Liver (tissue), 9 donors: Measurements from ENCODE around the gene CNDP2. TPM values are rescaled to one million over a fixed set of nuclear protein-coding genes. Genes with fewer than 3 reads are reported as not detected.

Experiments
- DNase-seq: peaks from one replicate; pipeline ENCODE4 v3.0.0-alpha.2; 2017; ENCODE audit warnings: low spot score
- H3K27ac ChIP-seq, 2 donors: one replicate each; pipeline ENCODE4 v1.7.0; 2013; ENCODE audit warnings: inconsistent platforms in 2 of 2, low read length in 2 of 2, control low read depth in 1 of 2, low read depth in 1 of 2, mild to moderate bottlenecking in 1 of 2
- H3K27me3 ChIP-seq, 4 donors: one replicate each; pipeline versions ENCODE4 v1.6.1 to v1.7.0; 2013; ENCODE audit warnings: low read length in 3 of 4, inconsistent platforms in 1 of 4, mild to moderate bottlenecking in 1 of 4, moderate library complexity in 1 of 4; ENCODE audit not compliant: control insufficient read depth in 4 of 4, insufficient read depth in 4 of 4
- H3K36me3 ChIP-seq, 4 donors: one replicate each; pipeline versions ENCODE4 v1.6.1 to v1.7.0; 2013; ENCODE audit warnings: low read length in 3 of 4, mild to moderate bottlenecking in 3 of 4, low read depth in 1 of 4, moderate library complexity in 1 of 4; ENCODE audit not compliant: control insufficient read depth in 4 of 4, insufficient read depth in 3 of 4
- H3K4me1 ChIP-seq, 4 donors: one replicate each; pipeline versions ENCODE4 v1.6.1 to v1.7.0; 2013; ENCODE audit warnings: low read length in 3 of 4, mild to moderate bottlenecking in 3 of 4, moderate library complexity in 1 of 4; ENCODE audit not compliant: control insufficient read depth in 4 of 4, insufficient read depth in 4 of 4
- H3K4me3 ChIP-seq, 3 donors: one replicate each; pipeline versions ENCODE4 v1.6.1 to v1.7.0; 2013; ENCODE audit warnings: low read length in 3 of 3, control low read depth in 1 of 3, low read depth in 1 of 3, mild to moderate bottlenecking in 1 of 3
- H3K9ac ChIP-seq, 2 donors: one replicate each; pipeline ENCODE4 v1.7.0; 2013; ENCODE audit warnings: low read length in 2 of 2, mild to moderate bottlenecking in 2 of 2, moderate library complexity in 2 of 2, control low read depth in 1 of 2, low read depth in 1 of 2
- H3K9me3 ChIP-seq, 4 donors: one replicate each; pipeline versions ENCODE4 v1.6.1 to v1.7.0; 2013; ENCODE audit warnings: low read length in 3 of 4; ENCODE audit not compliant: control insufficient read depth in 4 of 4
- EGR1 ChIP-seq, 2 donors: IDR thresholded peaks; 2 replicates each; pipeline ENCODE4 v1.6.1; 2016 to 2018; ENCODE audit warnings: antibody characterized with exemption in 2 of 2, low read depth in 2 of 2
- FOXA2 ChIP-seq: IDR thresholded peaks from 2 replicates; pipeline ENCODE4 v1.6.1; 2016; ENCODE audit warnings: antibody characterized with exemption
- GABPA ChIP-seq, 2 donors: IDR thresholded peaks in 1 of 2; conservative IDR thresholded peaks in 1 of 2; 2 replicates each; pipeline ENCODE4 v1.6.1; 2016; ENCODE audit warnings: antibody characterized with exemption in 2 of 2, mild to moderate bottlenecking in 1 of 2, moderate library complexity in 1 of 2
- HNF4A ChIP-seq, 2 donors: conservative IDR thresholded peaks; 2 replicates each; pipeline ENCODE4 v1.6.1; 2016; ENCODE audit warnings: antibody characterized with exemption in 2 of 2, mild to moderate bottlenecking in 2 of 2
- HNF4G ChIP-seq: IDR thresholded peaks from 2 replicates; pipeline ENCODE4 v1.6.1; 2016; ENCODE audit warnings: antibody characterized with exemption
- JUND ChIP-seq, 2 donors: IDR thresholded peaks; 2 replicates each; pipeline ENCODE4 v1.6.1; 2016; ENCODE audit warnings: antibody characterized with exemption in 2 of 2
- NR2F2 ChIP-seq: IDR thresholded peaks from 2 replicates; pipeline ENCODE4 v1.6.1; 2016; ENCODE audit warnings: antibody characterized with exemption
- RAD21 ChIP-seq, 2 donors: IDR thresholded peaks; 2 replicates each; pipeline ENCODE4 v1.6.1; 2016; ENCODE audit warnings: antibody characterized with exemption in 2 of 2, mild to moderate bottlenecking in 2 of 2
- RXRA ChIP-seq, 2 donors: IDR thresholded peaks; 2 replicates each; pipeline ENCODE4 v1.6.1; 2017 to 2018; ENCODE audit warnings: antibody characterized with exemption in 2 of 2, mild to moderate bottlenecking in 1 of 2
- SP1 ChIP-seq: IDR thresholded peaks from 2 replicates; pipeline ENCODE4 v1.6.1; 2018; ENCODE audit warnings: antibody characterized with exemption, mild to moderate bottlenecking
- YY1 ChIP-seq: IDR thresholded peaks from 2 replicates; pipeline ENCODE4 v1.6.1; 2016; ENCODE audit warnings: antibody characterized with exemption, mild to moderate bottlenecking
- WGBS: extraction: QIAGEN DNeasy Blood & Tissue Kit; methylation state at CpG from one replicate; pipeline ENCODE4 v1.1.7; 2013; 5-methylcytosine and 5-hydroxymethylcytosine counted together
- polyA plus RNA-seq, 2 donors: library from polyadenylated mRNA; stranded (reverse) in 1 of 2; unstranded in 1 of 2; fragments of 200-250 nt in 1 of 2; fragments of >200 nt in 1 of 2; fragmentation: Nextera tagmentation in 1 of 2; extraction: Ambion mirVana in 1 of 2; gene quantifications; one replicate each; pipeline versions ENCODE4 v1.2.1 to v1.2.3, GENCODE V29; 2013 to 2015
- total RNA-seq, 2 donors: library from RNA; depleted of rRNA; stranded (reverse); fragments of >200 nt; gene quantifications; one replicate each; pipeline ENCODE4 v1.2.3, GENCODE V29; 2014
- TF ChIP-seq, protein P1 (sequence below): fragments of 150-350 bp; IDR thresholded peaks from 2 replicates; pipeline ENCODE4 v1.5.1; 2017; ENCODE audit warnings: improper control_type of control experiment, low read depth, low read length; ENCODE audit not compliant: missing input control
- TF ChIP-seq, protein P2 (sequence below): IDR thresholded peaks from 2 replicates; pipeline ENCODE4 v1.6.1; 2016; ENCODE audit warnings: antibody characterized with exemption
- TF ChIP-seq, protein P3 (sequence below): IDR thresholded peaks from 2 replicates; pipeline ENCODE4 v1.6.1; 2016; ENCODE audit warnings: antibody characterized with exemption
- TF ChIP-seq, protein P4 (sequence below): IDR thresholded peaks from 2 replicates; pipeline ENCODE4 v1.6.1; 2016; ENCODE audit warnings: antibody characterized with exemption
- TF ChIP-seq, protein P5 (sequence below): IDR thresholded peaks from 2 replicates; pipeline ENCODE4 v1.6.1; 2016; ENCODE audit warnings: antibody characterized with exemption, mild to moderate bottlenecking
- donor health status: healthy.
- donor health status: healthy.
- donor health status: healthy.
- donor health status: healthy.
- donor health status: healthy.

The CNDP2 gene
- total and polyA plus RNA-seq, 4 donors, result 65.5 to 167 (median 141) TPM

DNA sequence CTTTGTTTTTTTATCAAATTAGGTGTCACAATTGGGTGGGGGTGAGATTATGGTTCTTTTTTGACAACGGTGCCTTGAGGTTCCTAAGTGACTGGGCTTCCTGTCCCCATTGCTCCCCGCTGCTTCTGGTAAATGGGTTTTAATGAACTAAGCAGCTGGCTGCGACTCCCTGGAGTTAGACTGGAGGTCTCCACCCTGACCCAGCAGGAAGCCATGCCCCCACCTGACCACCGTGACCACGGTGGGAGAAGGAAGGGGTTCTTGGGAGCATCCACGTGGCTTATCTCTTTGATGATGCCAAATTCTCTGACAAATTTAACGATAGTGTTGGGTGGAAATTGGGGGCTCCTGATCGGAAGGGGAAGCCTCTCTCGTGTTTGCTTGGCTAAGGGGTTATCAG is 12.2 kb downstream of the CNDP2 start:
- H3K9ac ChIP-seq, result no peak overlapping the region
- 77% methylated on average over 9 of the region's 9 CpGs for WGBS
- H3K4me1 ChIP-seq, result peaks cover 0 to 17% (median 9%) of the 10 kb centered on the region in 4 donors
- no peak overlapping the region for H3K4me3 ChIP-seq
- no peak for DNase-seq
- no peaks in the 10 kb centered on the region for H3K9me3 ChIP-seq
- TF ChIP-seq, protein P1, sequence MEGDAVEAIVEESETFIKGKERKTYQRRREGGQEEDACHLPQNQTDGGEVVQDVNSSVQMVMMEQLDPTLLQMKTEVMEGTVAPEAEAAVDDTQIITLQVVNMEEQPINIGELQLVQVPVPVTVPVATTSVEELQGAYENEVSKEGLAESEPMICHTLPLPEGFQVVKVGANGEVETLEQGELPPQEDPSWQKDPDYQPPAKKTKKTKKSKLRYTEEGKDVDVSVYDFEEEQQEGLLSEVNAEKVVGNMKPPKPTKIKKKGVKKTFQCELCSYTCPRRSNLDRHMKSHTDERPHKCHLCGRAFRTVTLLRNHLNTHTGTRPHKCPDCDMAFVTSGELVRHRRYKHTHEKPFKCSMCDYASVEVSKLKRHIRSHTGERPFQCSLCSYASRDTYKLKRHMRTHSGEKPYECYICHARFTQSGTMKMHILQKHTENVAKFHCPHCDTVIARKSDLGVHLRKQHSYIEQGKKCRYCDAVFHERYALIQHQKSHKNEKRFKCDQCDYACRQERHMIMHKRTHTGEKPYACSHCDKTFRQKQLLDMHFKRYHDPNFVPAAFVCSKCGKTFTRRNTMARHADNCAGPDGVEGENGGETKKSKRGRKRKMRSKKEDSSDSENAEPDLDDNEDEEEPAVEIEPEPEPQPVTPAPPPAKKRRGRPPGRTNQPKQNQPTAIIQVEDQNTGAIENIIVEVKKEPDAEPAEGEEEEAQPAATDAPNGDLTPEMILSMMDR, result no peak
- TF ChIP-seq, protein P2, sequence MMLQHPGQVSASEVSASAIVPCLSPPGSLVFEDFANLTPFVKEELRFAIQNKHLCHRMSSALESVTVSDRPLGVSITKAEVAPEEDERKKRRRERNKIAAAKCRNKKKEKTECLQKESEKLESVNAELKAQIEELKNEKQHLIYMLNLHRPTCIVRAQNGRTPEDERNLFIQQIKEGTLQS, result no peak
- TF ChIP-seq HNF4G, result no peak
- TF ChIP-seq YY1, result no peak
- TF ChIP-seq, protein P3, sequence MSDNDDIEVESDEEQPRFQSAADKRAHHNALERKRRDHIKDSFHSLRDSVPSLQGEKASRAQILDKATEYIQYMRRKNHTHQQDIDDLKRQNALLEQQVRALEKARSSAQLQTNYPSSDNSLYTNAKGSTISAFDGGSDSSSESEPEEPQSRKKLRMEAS, result no peak
- no peaks in the 10 kb centered on the region for H3K27me3 ChIP-seq
- H3K27ac ChIP-seq, result no peak overlapping the region
- peaks cover 45 to 80% (median 56%) of the 10 kb centered on the region in 4 donors for H3K36me3 ChIP-seq

DNA sequence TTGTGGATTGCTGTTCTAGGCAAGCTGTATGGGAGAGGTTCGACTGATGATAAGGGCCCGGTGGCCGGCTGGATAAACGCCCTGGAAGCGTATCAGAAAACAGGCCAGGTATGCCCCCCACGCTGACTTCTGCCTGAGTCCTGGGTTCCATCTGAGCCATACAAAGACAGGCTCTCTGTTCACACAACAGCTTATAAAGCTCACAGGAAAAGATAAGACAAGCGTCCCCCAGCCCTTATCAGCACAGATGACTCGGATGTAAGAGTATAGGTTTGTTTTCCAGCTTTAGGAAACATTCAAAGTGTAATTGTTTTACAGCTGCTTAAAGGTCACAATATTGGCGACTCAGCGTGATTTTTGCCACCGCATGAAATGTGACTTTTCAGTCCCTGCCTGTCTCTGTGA is 12.7 kb downstream of the CNDP2 start:
- H3K36me3 ChIP-seq, result peaks cover 45 to 78% (median 54%) of the 10 kb centered on the region in 4 donors
- no peak for DNase-seq
- H3K27me3 ChIP-seq, result no peaks in the 10 kb centered on the region
- no peak overlapping the region for H3K9ac ChIP-seq
- no peak overlapping the region for H3K27ac ChIP-seq
- H3K9me3 ChIP-seq, result no peaks in the 10 kb centered on the region
- peaks cover 0 to 22% (median 11%) of the 10 kb centered on the region in 4 donors for H3K4me1 ChIP-seq
- TF ChIP-seq HNF4A (conservative IDR thresholded peaks at IDR 0.05) (no peak), RAD21 (IDR thresholded peaks at IDR 0.05) (no peak), EGR1 (IDR thresholded peaks at IDR 0.05; ENCODE audit: low read depth in 2 of 2) (no peak), FOXA2 (no peak), JUND (IDR thresholded peaks at IDR 0.05) (no peak), GABPA (IDR thresholded peaks at IDR 0.05 in 1 of 2, conservative IDR thresholded peaks at IDR 0.05 in 1 of 2) (no peak), YY1 (no peak)
- TF ChIP-seq, protein P2, result no peak
- TF ChIP-seq, protein P3, result no peak
- H3K4me3 ChIP-seq, result no peak overlapping the region
- WGBS, result 74% methylated on average over 11 of the region's 11 CpGs

DNA sequence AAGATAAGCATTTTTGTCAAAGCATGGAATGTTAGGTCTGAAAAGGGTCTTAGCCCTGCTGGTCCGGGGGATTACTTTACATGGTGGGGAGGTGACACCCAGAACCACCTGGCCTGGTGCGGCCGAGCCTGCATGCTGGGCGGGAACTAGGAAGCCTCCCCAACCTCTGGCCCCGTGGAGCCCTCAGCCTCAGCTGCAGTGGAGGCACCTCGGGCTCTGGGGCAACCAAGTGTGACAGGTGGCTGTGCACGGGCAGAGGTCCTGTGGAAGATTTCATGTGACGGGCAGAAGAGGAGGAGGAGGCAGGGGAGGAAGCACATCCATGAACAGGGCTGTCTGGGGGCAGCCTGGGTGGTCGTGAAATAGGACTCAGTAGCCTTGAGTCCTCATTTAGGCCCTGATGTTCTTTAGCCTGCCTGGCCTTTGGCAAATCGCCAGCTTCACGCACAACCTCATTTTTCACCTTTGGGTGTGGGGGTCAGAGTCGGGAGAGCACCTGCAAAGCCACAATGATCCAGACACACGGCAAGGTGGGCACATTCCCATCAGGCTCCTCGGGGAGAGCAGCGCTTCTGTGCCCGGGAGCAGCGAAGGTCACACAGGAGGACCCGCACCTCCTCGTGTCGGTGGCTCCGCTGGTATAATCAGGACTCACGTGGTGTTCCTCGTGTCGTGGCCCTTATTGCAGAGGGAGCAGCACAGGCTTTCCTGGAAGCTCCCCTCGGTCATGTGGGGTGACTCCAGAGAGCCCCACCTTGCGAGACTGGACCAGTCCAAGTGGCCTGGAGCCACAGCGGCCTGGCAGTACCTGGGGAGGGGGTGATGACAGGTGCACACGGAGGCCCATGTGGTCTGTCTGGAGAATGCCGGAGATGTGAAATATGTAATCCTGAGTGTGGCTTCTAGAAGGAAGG is 13.9 kb downstream of the CNDP2 start:
- DNase-seq, result no peak
- Histone ChIP-seq H3K9me3 (no peaks in the 10 kb centered on the region), H3K36me3 (peaks cover 42 to 72% (median 48%) of the 10 kb centered on the region in 4 donors), H3K4me3 (no peak overlapping the region), H3K9ac (no peak overlapping the region), H3K27me3 (no peaks in the 10 kb centered on the region), H3K4me1 (peaks cover 3 to 32% (median 20%) of the 10 kb centered on the region in 4 donors), H3K27ac (no peak overlapping the region)
- 87% methylated on average over 29 of the region's 29 CpGs for WGBS
- TF ChIP-seq, protein P3, result no peak
- no peak for TF ChIP-seq FOXA2
- TF ChIP-seq NR2F2, result no peak
- TF ChIP-seq RXRA (IDR thresholded peaks at IDR 0.05), result no peak
- TF ChIP-seq HNF4A (conservative IDR thresholded peaks at IDR 0.05), result no peak
- TF ChIP-seq JUND (IDR thresholded peaks at IDR 0.05), result no peak
- no peak for TF ChIP-seq HNF4G
- TF ChIP-seq, protein P4, sequence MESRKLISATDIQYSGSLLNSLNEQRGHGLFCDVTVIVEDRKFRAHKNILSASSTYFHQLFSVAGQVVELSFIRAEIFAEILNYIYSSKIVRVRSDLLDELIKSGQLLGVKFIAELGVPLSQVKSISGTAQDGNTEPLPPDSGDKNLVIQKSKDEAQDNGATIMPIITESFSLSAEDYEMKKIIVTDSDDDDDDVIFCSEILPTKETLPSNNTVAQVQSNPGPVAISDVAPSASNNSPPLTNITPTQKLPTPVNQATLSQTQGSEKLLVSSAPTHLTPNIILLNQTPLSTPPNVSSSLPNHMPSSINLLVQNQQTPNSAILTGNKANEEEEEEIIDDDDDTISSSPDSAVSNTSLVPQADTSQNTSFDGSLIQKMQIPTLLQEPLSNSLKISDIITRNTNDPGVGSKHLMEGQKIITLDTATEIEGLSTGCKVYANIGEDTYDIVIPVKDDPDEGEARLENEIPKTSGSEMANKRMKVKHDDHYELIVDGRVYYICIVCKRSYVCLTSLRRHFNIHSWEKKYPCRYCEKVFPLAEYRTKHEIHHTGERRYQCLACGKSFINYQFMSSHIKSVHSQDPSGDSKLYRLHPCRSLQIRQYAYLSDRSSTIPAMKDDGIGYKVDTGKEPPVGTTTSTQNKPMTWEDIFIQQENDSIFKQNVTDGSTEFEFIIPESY, result no peak
- TF ChIP-seq, protein P5, sequence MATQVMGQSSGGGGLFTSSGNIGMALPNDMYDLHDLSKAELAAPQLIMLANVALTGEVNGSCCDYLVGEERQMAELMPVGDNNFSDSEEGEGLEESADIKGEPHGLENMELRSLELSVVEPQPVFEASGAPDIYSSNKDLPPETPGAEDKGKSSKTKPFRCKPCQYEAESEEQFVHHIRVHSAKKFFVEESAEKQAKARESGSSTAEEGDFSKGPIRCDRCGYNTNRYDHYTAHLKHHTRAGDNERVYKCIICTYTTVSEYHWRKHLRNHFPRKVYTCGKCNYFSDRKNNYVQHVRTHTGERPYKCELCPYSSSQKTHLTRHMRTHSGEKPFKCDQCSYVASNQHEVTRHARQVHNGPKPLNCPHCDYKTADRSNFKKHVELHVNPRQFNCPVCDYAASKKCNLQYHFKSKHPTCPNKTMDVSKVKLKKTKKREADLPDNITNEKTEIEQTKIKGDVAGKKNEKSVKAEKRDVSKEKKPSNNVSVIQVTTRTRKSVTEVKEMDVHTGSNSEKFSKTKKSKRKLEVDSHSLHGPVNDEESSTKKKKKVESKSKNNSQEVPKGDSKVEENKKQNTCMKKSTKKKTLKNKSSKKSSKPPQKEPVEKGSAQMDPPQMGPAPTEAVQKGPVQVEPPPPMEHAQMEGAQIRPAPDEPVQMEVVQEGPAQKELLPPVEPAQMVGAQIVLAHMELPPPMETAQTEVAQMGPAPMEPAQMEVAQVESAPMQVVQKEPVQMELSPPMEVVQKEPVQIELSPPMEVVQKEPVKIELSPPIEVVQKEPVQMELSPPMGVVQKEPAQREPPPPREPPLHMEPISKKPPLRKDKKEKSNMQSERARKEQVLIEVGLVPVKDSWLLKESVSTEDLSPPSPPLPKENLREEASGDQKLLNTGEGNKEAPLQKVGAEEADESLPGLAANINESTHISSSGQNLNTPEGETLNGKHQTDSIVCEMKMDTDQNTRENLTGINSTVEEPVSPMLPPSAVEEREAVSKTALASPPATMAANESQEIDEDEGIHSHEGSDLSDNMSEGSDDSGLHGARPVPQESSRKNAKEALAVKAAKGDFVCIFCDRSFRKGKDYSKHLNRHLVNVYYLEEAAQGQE, result no peak
- TF ChIP-seq SP1, result no peak
